HG02884 (cell line): ENCODE data around the gene LRP1B.

ENCODE experiments used
- ATAC-seq: cut with Tn5 transposase; IDR thresholded peaks from one replicate; pipeline ENCODE4 v1.9.1; 2021; ENCODE audit warnings: mild to moderate bottlenecking, moderate library complexity; ENCODE audit not compliant: unreplicated experiment

Gene LRP1B

DNA sequence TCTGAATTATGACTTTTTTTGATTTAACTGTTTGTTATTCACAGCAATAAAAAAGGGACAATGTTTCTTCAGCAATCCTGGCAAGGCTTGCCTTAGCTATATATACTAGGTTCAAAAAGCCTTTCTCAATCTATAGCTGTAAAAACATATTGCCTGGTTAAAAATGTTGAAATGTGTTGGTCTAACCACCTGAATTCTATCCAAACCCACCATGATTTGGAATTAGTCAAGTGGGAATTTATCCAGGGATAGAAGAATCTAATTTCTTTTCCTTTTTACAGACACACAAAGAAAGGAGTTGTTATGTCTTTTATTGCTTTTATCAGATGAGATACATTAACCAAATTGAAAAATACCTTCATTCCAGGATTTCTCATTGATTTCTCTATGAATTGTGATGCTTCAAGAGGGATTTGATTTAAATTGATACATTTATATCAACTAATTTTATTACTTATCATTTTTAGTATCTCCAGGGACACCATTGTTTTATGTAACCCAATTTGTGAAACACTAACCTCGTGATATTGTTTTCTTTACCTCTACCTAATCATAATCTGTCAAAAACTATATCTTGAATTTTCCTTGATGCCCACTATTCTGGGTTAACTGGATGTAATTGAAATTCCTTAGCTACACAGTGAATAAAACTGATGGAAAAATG, 88.1 kb downstream of the LRP1B start:
- no peak for ATAC-seq

DNA sequence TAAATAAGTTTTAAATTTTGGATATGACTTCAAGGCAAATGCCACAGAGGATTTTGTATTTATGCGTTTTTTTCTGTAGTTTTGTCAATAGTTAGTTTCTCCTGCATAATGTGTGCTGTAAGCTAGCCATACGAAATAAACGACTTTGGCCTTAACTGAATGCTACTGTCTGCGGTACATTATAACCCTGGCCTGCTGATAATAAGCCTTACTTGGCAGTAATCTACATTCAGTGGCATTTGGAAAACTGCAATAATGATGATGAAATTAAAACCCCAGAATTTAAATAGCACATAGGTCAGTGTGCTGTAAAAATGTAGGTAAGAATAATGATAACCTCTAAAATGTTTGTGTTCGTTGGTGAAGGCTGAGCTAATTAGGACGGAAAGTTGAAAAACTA, 88.8 kb downstream of the LRP1B start:
- ATAC-seq = no peak

DNA sequence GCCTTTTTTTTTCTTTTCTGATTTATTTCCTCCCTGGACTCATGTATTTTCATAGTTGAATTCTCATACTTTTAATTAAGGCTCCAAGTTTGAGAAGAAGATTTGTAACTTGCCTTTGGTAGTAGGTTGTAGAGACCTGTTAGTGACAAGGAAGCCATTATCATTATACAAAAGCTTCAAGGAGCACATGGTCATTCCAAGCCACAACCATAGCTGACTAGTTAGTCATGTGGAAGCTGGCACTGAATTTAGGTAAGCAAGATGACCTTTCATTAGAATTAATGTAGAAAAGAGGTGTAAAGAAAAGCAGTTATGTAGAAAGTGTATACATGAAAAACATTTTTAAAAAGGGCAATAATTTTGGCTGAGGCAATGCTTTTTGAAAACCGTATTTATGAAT, 89.7 kb downstream of the LRP1B start:
- no peak for ATAC-seq

DNA sequence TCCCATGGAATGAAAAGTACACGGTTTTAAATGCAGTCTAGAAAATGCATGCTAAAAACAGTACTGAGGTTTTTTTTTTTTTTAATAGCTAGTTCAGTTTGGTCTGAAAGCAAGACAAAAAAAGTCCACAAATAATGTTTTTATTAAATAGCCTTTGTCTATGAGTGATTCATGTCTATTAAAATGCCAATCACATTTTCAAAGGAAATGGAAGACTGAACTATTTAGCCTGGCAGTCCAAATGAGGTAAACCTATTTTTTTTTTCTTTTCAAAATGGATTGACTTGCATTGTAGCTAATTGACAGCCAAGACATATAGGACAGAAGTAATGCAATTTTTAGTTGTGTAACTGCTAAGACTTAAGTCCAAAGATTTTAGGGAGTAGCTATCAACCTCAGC, 90.3 kb downstream of the LRP1B start:
- ATAC-seq = no peak

DNA sequence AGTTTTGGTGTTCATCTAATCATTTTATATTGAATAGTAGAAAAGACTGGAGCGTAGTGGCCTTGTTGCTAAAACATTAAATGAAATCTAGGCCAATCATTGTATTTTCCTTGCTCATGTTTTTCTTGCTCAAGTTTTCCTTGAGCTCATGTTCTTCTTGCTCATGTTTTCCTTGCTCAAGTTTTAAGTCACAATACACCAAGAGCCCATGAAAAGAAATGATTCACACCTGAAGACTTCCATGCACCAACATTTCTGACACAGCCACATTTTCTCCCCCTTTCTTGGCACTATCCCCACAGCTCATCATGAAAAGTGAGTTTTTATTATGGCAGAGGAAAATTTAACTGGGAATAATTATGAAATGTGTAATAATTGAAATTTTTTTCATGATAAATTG, 92.0 kb downstream of the LRP1B start:
- ATAC-seq = no peak

DNA sequence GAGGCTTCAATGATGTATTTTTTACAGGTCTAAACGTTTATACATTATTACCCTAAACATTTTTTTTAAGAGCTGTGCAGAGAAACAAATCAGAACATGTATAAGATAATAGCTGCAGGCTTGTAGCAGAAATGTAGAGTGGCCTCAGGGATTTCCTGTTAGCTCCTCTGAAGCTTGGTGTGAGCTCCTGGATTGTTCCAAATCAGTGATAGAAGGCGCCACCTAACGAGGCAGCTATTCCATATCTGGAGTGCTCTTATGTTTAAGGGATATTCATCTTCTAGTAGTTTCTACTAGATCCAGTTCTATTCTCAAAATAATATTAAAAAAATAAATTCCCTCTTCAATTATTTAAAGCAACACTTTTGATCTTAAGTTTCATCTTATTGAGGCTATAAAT, 93.1 kb downstream of the LRP1B start:
- no peak for ATAC-seq

DNA sequence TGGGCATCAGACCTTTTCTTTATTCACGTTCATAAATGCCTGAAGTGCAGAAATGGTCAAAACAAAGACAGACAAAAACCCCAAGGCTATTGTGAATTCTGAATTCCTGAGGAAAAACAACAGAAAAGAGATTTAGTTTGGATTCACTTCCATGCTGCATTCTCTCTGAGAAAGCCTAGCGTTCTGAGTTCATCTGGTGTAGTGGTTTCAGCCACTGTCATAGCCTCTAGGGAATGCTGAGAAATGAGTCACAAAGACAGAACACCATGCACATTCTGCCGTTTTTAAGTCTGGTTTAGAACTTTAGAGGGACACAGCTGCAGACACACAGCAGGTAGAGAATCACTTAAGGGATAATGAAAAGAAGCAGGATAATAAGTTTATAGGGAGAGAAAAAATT, 93.8 kb downstream of the LRP1B start:
- ATAC-seq = no peak

DNA sequence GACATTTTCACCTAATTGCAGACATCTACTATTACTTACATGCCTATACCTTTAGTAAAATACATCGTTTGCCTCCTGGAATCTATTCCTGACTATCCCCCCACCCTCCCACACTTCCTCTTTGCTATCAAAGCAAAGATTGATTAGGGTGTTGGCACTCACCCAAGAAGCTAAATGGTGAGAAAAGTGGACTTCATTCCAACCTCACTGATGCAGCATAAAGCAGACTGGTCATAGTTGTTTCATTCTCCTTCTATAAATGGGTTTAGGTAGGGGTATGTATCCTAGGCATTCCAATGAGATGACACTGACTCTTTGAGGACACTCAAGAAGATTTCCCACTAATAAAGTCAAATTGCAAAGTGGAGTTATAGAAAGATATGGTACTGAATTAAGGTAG, 97.4 kb downstream of the LRP1B start:
- ATAC-seq = no peak

DNA sequence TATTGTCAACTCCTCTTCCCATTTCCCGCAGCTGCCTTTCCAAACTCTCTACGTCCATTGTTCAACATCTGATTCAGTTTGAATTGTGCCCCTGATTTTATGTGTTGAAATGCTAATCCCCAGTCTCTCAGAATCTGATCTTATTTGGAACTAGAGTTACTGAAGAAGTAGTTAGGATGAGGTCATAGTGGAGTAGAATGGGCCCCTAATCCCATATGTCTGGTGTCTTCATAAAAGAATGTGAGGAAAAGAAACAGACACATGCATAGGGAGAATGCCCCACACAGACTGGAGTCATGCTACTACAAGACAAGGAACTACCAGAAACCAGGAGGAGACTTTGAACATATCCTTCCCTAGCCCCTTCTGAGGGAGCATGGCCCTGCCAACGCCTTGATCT, 99.2 kb downstream of the LRP1B start:
- no peak for ATAC-seq

DNA sequence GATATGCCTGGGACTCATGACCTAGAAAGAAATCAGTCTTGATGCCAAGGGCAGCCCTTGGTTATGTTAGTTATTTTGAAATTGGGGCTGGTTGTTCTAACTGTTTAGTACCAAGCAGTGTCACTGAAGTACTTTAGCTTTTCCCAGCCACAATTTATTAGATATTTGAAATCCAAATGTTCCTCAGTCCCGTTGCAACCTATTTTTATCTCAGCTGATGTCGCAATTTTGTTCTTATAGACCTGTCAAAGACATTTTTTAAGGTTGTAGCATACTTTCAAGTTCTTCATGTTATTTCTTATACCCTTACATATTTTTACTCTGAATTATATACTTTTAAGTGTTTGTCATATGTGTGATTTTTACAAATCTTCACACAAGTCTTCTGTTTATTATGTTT, 100.1 kb downstream of the LRP1B start:
- no peak for ATAC-seq

DNA sequence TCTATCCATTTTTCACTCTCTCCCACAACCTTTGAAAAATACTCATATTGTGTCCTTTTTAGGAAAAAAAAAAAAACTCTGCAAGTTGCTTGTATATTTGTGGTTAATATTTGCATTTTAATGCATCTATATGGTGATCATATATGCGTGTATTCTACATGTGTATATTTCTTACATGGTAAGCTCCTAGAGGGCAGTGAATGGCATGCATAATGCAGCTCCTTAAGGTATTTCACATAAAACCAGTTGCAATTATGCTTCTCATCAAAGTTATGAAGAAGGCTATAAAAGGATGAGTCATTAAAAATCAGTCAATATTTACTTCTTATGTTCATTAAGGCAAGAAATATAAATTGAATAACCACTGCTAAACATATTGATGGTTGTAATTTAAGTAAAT, 100.8 kb downstream of the LRP1B start:
- ATAC-seq = no peak

DNA sequence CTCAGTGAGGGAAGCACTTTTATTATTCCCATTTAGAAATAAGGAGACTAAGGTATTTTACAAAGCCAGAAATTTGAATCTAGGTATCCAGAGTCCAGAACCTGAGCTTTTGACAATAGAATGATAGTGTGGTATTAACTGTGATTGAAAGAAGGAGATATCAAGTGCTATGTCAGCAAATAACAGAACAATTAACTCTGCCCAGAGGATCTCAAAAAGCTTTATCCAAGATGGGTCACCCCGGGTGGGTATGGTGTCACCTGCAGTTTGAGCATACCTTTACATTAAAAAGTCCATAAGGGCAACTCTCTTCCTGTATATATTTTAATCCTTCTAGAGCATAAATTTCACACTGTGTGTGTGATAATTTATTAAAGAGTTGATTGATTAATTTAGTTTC, 105.4 kb downstream of the LRP1B start:
- no peak for ATAC-seq

DNA sequence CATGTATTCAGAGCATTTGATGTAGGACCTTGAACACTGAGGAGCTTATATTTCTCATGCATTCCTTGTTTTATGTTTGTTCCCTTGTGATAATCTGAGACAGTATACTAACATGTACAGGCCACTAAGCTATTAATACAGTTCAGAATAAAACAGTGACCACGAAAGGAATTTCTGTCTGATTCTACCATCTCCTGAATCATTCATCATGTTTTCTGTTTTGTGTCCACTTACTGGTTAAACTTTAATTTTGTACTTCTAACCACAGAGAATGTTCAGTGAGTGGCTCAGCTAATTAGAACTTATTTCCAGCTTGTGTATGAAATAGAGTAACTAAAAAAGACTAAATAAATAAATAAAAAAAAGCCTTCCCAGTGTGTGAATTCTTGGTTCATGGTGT, 110.4 kb downstream of the LRP1B start:
- no peak for ATAC-seq

DNA sequence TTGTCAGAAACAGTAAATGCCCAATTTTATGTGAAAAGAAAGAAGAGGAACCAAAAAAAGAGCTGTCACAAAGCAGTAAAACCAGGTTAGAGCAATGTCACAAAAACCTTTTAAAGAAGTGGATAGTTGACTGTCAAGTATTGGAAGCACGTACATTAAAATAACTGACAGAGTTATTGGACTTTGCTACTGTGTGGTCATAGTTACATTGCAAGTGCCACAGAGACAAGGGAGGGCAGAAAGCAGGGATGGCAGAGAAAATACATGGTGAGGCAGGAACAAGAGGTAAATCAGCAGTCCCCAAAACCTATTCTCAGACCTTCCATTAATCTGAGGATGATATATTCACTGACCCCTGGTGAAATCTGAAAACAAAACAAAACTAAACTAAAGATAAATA, 116.3 kb downstream of the LRP1B start:
- ATAC-seq = no peak

DNA sequence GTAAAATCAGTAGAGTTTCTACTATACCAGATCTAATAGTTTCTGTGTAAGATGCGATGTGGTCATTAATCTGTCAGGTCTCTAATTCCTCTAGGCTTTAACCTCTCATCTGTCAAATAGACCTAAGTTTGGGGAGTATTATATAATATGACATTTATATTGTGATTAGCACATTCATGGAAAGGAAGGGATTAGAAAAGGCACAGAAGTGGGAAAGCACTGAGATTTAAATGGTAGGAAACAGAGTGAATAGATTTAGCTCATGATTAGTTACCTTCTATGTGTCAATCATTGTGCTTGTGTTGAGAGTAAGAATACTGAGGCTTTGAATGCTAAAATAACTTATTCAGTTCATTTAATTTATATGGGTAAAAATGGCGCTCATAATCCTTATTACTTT, 118.0 kb downstream of the LRP1B start:
- ATAC-seq = no peak

DNA sequence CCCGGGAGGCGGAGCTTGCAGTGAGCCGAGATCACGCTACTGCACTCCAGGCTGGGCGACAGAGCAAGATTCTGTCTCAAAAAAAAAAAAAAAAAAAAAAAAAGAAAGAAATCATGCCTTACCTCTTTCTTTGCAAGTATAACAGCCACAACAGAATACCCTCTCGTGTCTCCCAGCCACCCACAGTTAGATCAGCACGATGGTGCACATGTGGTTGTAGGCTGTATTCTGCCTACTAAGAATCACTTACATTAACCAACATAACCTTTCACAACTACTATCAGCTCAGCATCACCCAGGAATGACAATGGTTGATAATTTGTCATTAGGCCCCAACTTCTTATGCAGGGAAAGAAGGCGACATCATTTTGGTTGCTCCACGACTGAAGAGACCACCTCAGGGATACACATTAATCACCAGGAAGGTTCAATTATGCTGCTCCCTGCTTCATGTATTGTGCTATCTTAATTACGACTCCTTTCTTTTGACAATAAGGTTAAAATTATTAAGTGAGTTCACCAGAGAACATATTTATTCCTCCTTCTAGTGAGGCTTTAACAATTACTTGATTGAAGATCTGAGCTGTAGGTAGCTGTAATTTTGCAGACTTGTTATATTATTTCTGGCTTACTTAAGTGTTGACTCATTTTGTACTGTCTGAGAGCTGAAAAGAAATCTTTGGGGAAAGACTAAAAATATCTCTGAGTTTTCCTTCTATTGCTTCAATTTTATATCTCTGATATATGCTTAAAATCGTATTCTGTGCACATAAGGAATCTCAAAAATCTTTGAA, 120.1 kb downstream of the LRP1B start:
- ATAC-seq = no peak

DNA sequence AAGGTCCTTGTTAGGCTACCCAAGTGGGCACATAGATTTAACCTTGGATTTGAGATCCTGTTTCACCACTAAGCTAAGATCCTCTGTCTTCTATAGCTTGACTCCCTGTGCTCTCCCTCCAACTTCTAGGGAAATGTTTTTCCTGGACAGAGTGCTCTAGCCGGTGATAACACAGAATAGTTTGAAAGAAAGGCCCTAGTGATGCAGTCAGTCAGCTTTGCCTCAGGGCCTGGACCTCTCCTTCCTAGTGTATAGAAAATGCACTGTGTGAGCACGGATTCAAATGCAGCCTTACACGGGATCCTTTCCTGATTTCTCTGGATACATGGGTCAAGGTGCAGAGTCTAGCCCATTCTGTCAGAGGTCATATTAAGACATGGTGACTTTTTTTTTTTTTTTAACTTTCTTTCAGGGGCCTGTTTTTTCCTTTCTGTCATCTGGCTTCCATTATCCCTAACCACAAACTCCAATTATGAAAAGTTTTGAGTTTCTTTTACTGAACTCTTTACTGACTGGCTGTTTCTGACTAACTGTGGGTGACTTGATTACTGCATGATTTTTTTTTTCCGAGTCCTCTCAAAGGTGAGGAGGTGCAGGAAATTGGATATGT, 122.6 kb downstream of the LRP1B start:
- ATAC-seq = no peak

DNA sequence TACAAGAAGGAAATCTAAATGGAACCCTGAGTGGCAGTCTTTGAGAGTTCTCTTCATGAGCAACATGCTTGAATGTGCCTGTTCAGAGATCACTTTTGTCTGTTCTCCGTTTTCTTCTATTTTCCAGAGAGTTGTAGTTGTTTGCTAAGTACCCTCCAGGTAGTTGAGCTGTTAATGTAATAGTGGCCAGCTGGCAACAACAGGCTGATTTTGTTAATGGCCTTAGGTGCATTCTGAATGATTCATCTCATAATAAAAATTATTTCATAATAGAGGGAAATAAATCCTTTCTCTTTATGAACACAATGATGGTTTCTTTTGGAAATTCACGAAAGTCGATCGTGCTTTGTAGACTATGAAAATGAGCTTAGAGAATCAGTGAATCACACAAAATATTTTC, 136.8 kb downstream of the LRP1B start:
- ATAC-seq = no peak

DNA sequence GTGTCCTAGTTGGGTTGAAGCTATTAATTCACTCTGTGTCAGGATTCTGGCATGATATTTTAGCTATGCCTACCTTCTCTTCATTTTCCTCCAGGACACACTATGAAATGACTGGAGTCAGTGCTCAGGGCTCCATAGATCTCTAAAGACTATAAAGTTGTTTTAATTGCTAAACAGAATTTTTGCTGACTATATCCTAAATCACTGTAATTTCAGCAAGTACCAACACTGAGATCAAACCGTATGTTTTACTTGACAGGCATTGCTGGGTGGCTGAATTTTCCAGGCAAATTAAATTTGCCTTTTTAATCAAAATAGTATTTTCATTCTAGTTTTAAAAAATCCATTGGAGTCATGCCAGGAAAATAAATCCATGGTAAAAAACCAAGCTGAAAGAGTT, 138.1 kb downstream of the LRP1B start:
- no peak for ATAC-seq

DNA sequence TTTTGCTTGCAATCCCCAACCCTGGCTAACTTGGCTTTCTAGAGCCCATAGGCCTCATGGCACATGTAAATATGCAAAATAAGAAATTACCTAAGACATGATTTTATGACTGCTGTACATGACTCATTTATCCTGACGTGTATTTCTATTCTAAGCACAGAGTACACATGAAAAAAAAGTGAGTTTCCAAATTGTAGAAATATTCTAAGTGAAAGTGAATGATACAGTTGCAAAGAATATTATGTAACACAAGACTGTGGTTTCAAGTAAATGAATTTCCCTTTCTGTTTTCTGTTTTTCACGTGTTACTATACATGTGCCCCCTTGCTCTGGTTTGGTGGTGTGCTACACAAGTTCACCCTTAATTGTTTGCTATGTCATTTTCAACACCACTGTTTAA, 162.4 kb downstream of the LRP1B start:
- no peak for ATAC-seq

DNA sequence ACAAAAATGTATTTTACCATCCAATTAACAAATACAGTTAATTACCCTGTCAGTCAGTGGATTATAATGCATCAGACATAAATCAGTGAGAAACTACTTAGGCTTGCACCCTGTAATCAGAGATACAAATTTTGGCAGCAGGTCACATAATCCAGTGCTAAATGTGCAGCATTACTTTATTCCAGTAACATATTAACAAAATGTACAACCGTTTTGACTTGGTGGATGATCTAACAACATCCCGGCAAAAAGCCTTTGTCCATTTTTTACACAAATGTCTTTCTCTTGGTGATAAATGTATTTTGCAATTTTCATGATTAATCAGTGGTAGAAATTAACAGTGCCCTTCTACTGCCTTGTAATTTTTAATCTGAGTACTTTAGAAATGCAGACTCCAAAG, 162.8 kb downstream of the LRP1B start:
- no peak for ATAC-seq

DNA sequence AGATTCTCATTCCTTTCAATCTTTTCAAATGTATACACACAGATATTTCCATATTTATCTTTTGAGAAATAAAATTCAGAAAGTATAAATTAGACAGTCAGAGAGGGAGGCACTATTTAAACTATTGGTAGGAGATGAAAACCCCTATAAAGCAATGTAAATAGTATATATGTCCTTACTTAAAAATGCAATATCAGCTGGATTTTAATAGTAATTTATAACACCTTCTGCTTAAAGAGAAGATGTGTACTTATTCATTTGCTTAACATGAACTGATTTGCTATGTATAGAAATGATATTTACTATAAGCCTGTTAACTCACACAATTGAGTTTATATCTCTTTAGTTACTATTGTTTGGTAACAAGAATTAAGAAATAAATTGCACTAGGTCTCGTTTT, 163.3 kb downstream of the LRP1B start:
- no peak for ATAC-seq
